Measurements from ENCODE around the gene UBE2E3. TPM values are rescaled to one million over a fixed set of nuclear protein-coding genes. Genes with fewer than 3 reads are reported as not detected.

The UBE2E3 gene
- total and polyA plus RNA-seq, 7 donors: 61.9 to 125 (median 87.1) TPM

GRCh38 chr2:181041661-181042060 is 61.3 kb downstream of the UBE2E3 start:
- intact Hi-C loops (cut with DNase I): loop anchor here in 1 of 2 donors (10.0 kb wide), 1 partner anchor 47 kb away; no protein-coding TSS in a partner anchor
- Histone ChIP-seq H3K27ac (no peak overlapping the region), H3K9me3 (no peaks in the 10 kb centered on the region), H3K27me3 (ENCODE audit: insufficient read depth in 3 of 3, low read length in 2 of 3) (no peaks in the 10 kb centered on the region), H3K4me3 (no peak overlapping the region), H3K36me3 (ENCODE audit: insufficient read depth in 1 of 2, low read depth in 1 of 2) (no peaks in the 10 kb centered on the region), H3K4me1 (peaks cover 7% of the 10 kb centered on the region)
- WGBS, 3 donors: 66 to 67% (median 66%) methylated on average over 2 of the region's 2 CpGs
- ATAC-seq: no peak
- DNase-seq: no peak
- no peak for TF ChIP-seq CTCF (IDR thresholded peaks at IDR 0.05)

GRCh38 chr2:181042706-181043105 is 62.3 kb downstream of the UBE2E3 start:
- 57 to 74% (median 63%) methylated on average over 1 of the region's 1 CpG for WGBS, 3 donors
- H3K9me3 ChIP-seq: no peaks in the 10 kb centered on the region

GRCh38 chr2:181046833-181047232 is 66.4 kb downstream of the UBE2E3 start:
- no peak for TF ChIP-seq CTCF (IDR thresholded peaks at IDR 0.05)
- no peaks in the 10 kb centered on the region for H3K36me3 ChIP-seq (ENCODE audit: insufficient read depth in 1 of 2, low read depth in 1 of 2)
- intact Hi-C loops (cut with DNase I): loop anchor here in 1 of 2 donors (10.0 kb wide), 1 partner anchor 52 kb away; no protein-coding TSS in a partner anchor
- no peaks in the 10 kb centered on the region for H3K9me3 ChIP-seq
- DNase-seq (no peak), ATAC-seq (no peak)
- peaks cover 15% of the 10 kb centered on the region for H3K4me1 ChIP-seq
- H3K27ac ChIP-seq: no peak overlapping the region
- no peak overlapping the region for H3K4me3 ChIP-seq
- no peaks in the 10 kb centered on the region for H3K27me3 ChIP-seq (ENCODE audit: insufficient read depth in 3 of 3, low read length in 2 of 3)
- WGBS, 3 donors: 43 to 81% (median 50%) methylated on average over 1 of the region's 1 CpG

More at GRCh38 chr2:181042706-181043105, 62.3 kb downstream of the UBE2E3 start:
- no peak for TF ChIP-seq CTCF (IDR thresholded peaks at IDR 0.05)
- H3K36me3 ChIP-seq (ENCODE audit: insufficient read depth in 1 of 2, low read depth in 1 of 2): no peaks in the 10 kb centered on the region
- no peak overlapping the region for H3K27ac ChIP-seq
- intact Hi-C loops (cut with DNase I): loop anchor here in 1 of 2 donors (10.0 kb wide), 1 partner anchor 48 kb away; no protein-coding TSS in a partner anchor
- H3K4me3 ChIP-seq: no peak overlapping the region
- no peaks in the 10 kb centered on the region for H3K27me3 ChIP-seq (ENCODE audit: insufficient read depth in 3 of 3, low read length in 2 of 3)
- no peak for DNase-seq
- no peak for ATAC-seq
- H3K4me1 ChIP-seq: peaks cover 7% of the 10 kb centered on the region

- H3K4me1 ChIP-seq: peaks cover 12% of the 10 kb centered on the region
- no peak overlapping the region for H3K27ac ChIP-seq
- H3K4me3 ChIP-seq: no peak overlapping the region
- WGBS, 3 donors: 69 to 76% (median 73%) methylated on average over 4 of the region's 4 CpGs
- H3K36me3 ChIP-seq (ENCODE audit: insufficient read depth in 1 of 2, low read depth in 1 of 2): no peaks in the 10 kb centered on the region
- H3K27me3 ChIP-seq (ENCODE audit: insufficient read depth in 3 of 3, low read length in 2 of 3): no peaks in the 10 kb centered on the region
- DNase-seq (no peak), ATAC-seq (no peak)
- TF ChIP-seq CTCF (IDR thresholded peaks at IDR 0.05): no peak
- H3K9me3 ChIP-seq: no peaks in the 10 kb centered on the region
- intact Hi-C loops (cut with DNase I): loop anchor here in 1 of 2 donors (10.0 kb wide), 1 partner anchor 53 kb away; no protein-coding TSS in a partner anchor
These were observed 67.4 kb downstream of the UBE2E3 start for GRCh38 chr2:181047829-181048228.
